IPS-NIHi7 (cell line): Measurements from ENCODE around the gene PTPRU.

Source experiments
- DNase-seq: peaks from one replicate; pipeline ENCODE4 v3.0.0; 2012; ENCODE audit warnings: mixed read lengths; ENCODE audit errors: extremely low spot score

Gene PTPRU

DNA sequence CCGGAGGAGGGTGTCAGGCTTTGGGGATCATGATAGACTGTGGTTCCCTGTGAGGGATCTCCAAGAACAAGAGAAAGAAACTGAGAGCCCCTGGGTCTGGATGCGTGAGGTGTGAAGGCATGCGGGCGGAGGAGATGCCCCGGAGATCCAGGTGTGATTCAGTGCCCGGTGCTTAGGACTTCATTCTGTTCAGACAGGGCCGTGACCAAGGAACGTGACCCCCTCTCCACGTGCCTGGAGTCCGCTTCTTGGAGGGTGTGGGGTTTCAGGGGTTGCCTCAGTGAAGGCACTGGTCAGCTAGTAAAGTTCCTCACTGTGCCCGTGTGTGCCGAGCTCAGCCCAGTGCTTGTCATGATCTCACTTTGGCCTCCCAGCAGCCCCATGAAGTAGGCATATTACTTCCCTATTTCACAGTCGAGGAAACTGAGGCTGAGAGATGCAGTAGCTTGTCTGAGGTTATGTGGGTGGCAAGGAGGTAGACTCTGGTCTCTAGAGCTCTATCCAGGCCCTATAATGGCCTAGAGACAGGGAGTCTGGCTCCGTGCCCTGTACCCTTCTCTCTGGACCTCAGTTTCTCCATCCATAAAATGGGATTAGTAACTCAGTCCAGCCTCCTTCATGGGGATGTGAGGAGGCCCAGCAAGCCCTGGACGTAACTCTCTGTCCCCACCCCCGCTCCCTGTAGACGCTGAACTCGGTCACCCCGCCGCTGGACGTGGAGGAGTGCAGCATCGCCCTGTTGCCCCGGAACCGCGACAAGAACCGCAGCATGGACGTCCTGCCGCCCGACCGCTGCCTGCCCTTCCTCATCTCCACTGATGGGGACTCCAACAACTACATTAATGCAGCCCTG lies 81.0 kb downstream of the PTPRU start:
- no peak for DNase-seq

- no peak for DNase-seq
Measured at GRCh38 chr1:29317916-29318530, 81.7 kb downstream of the PTPRU start.

DNA sequence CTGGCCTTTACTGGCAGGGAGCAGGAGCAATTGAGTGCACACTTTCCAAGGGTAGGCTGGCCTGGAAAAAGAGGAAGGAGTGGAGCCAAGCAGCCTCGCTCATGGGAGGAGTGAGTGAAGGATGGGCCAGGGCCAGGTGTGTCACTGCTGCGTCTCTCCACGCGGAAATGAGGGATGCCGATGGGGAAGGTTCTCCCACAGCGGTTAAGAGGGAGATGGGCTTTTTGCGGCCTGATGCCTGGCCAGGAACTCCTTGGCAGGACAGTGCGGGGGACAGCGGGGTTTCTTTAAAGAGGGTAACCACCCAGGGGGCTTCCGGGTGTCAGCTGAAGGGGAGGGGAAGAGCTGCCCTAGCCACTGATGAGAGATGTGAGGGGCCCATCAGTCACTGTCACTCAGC lies 82.4 kb downstream of the PTPRU start:
- DNase-seq = no peak

DNA sequence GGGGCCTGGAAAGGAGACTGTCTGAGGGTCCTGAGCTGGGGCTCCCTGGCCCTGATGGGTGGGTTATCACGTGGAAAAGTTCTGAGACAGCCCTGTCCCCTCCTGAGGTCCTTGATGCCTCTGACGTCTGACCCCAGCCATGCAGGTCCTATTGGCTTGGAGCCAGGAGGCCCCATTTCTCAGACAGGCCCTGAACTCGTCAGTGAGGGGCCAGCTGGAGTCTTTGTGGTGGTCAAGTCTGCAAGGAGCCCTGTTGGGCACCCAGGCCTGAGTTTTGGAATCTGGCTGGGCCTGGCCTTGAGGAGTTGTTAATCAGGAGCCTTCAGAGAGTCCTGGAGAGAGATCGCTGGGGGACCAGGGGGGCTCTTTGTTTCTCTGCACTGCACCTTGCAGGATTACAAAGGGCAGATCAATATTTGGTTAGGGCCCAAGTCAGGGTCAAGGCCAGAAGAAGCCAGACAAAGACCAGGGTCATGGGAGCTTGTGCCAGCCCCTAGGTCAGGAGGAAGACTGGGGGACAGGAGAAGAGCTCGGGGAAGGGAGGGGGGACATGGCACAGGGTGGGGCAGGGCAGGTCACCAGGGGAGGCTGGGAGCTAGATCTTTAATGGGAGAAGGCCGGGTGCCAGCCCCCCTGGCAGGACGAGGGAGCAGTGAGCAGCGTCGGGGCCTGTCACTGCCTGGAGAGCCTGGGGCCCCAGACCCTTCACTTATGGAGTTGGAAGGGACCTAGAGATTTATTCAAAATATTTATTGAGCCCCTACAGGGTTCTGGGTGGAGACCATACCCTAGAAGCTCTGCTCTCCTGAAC lies 83.2 kb downstream of the PTPRU start:
- DNase-seq = no peak

- DNase-seq = no peak
Measured at GRCh38 chr1:29320156-29320940, 84.0 kb downstream of the PTPRU start.

- DNase-seq = no peak
Measured at GRCh38 chr1:29321176-29321575, 84.9 kb downstream of the PTPRU start.

GRCh38 chr1:29322147-29322694 lies 85.9 kb downstream of the PTPRU start:
- DNase-seq = no peak

GRCh38 chr1:29322861-29323585 lies 86.7 kb downstream of the PTPRU start:
- no peak for DNase-seq

- DNase-seq = no peak
Measured at GRCh38 chr1:29323636-29324035, 87.3 kb downstream of the PTPRU start.

GRCh38 chr1:29324202-29324601 lies 87.9 kb downstream of the PTPRU start:
- no peak for DNase-seq

DNA sequence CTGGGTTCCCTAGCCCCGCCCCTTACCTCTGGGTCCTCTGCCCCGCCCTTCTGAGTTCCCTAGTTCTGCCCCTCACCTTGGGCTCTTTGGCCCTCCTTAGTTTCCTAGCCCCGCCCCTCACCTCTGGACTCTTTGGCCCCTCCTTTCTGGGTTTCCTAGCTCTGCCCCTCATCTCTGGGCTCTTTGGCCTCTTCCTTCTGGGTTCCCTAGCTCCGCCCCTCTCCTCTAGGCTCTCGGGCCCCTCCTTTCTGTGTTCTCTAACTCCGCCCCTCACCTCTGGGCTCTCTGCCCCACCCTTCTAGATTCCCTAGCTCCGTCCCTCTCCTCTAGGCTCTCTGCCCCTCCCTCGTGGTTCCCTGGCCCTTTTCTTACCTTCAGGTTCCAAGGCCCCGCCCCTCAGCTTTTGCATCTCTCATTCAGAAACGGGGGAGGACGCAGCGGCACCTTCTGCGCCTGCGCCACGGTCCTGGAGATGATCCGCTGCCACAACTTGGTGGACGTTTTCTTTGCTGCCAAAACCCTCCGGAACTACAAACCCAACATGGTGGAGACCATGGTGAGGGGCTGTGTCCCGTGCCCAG lies 88.5 kb downstream of the PTPRU start:
- DNase-seq = peak; percentile 97

DNA sequence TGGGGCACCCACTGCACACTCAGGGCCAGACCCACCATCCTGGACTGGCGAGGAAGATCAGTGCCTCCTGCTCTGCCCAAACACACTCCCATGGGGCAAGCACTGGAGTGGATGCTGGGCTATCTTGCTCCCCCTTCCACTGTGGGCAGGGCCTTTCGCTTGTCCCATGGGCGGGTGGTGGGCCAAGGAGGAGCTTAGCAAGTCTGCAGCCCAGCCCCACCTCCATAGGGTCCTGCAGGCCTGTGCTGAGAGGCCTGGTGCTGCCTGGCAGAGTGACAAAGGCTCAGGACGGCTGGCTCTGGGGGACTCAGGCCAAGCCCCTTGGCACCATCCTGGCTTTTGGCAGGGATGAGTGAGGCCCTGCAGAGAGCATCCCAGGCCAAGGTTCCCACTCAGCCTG lies 89.4 kb downstream of the PTPRU start:
- peak; percentile 29 for DNase-seq

DNA sequence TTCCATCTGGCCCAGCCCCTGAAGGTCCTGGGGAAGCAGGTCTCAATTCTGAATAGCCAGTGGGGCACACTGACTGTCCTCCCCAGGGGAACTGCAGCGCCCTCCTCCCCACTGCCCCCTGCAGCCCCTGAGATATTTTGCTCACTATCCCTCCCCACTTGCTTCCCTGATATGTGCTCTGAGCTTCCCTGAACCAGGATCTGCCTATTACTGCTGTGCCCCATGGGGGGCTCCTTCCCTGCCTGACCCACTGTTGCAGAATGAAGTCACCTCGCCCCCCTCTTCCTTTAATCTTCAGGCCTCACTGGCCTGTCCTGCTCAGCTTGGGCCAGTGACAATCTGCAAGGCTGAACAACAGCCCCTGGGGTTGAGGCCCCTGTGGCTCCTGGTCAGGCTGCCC lies 89.8 kb downstream of the PTPRU start:
- DNase-seq = no peak

GRCh38 chr1:29327223-29327935 lies 91.1 kb downstream of the PTPRU start:
- DNase-seq = no peak

GRCh38 chr1:29329022-29329775 lies 92.9 kb downstream of the PTPRU start:
- no peak for DNase-seq

- no peak for DNase-seq
Measured at GRCh38 chr1:29330089-29330488, 93.8 kb downstream of the PTPRU start.

- no peak for DNase-seq
Measured at GRCh38 chr1:29330856-29331255, 94.5 kb downstream of the PTPRU start.

GRCh38 chr1:29331309-29331708 lies 95.0 kb downstream of the PTPRU start:
- no peak for DNase-seq

DNA sequence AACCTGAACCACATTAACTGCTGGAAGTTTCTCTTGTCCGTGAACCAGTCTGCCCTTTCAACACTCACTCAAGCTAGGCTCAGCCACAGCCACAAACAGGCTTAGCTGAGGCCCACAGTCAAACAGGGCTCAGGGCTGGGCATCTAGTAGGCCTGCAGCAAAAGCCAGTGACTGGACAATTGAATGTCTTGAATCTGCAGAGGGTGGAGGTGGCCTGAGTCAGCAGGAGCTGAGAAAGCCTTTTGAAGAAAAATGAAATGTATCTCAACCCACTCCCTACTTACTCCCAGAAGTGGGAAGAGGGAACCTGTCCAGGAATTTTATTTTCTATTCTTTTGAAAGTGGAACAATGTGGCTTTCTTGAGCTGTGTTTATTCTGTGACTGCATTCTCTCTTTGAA lies 95.4 kb downstream of the PTPRU start:
- no peak for DNase-seq
